Karpas-422 (cell line): ENCODE results near the gene OXSR1. TPM values are rescaled to one million over a fixed set of nuclear protein-coding genes. Genes with fewer than 3 reads are reported as not detected.

Experiments used
- DNase-seq: peaks from one replicate; pipeline ENCODE4 v3.0.0-alpha.2; 2015
- H2AFZ ChIP-seq: fragments of 200-600 bp; sonication (generic); 2 replicates; pipeline ENCODE4 v1.6.1; 2014; ENCODE audit warnings: antibody characterized with exemption, low read length, mixed read lengths
- H3K27ac ChIP-seq: fragments of 200-600 bp; sonication (generic); 2 replicates; pipeline ENCODE4 v1.5.1; 2014; ENCODE audit warnings: mild to moderate bottlenecking, low read length, moderate library complexity
- H3K27me3 ChIP-seq: fragments of 200-600 bp; sonication (generic); 2 replicates; pipeline ENCODE4 v1.6.1; 2014; ENCODE audit warnings: low read length, mixed read lengths
- H3K36me3 ChIP-seq: fragments of 200-600 bp; sonication (generic); 2 replicates; pipeline ENCODE4 v1.6.1; 2014; ENCODE audit warnings: low read length, mixed read lengths; ENCODE audit not compliant: insufficient read depth
- H3K4me1 ChIP-seq: fragments of 200-600 bp; sonication (generic); 2 replicates; pipeline ENCODE4 v1.6.1; 2014; ENCODE audit warnings: mild to moderate bottlenecking, low read length, mixed read lengths
- H3K4me2 ChIP-seq: fragments of 200-600 bp; sonication (generic); 2 replicates; pipeline ENCODE4 v1.6.1; 2014; ENCODE audit warnings: low read length, low read depth, mild to moderate bottlenecking; ENCODE audit not compliant: poor library complexity, severe bottlenecking
- H3K4me3 ChIP-seq: fragments of 200-600 bp; sonication (generic); 2 replicates; pipeline ENCODE4 v1.5.1; 2014; ENCODE audit warnings: mild to moderate bottlenecking, antibody characterized with exemption, low read length, mixed read lengths
- H3K79me2 ChIP-seq: fragments of 200-600 bp; sonication (generic); 2 replicates; pipeline ENCODE4 v1.6.1; 2014; ENCODE audit warnings: mild to moderate bottlenecking, low read length, mixed read lengths
- H3K9ac ChIP-seq: fragments of 200-600 bp; sonication (generic); 2 replicates; pipeline ENCODE4 v1.6.0; 2014; ENCODE audit warnings: low read length
- H3K9me2 ChIP-seq: fragments of 200-600 bp; sonication (generic), shearing (Covaris generic); replicated peaks from 2 replicates; pipeline ENCODE4 v1.6.0; 2014; ENCODE audit warnings: mild to moderate bottlenecking, low read length, moderate library complexity; ENCODE audit not compliant: insufficient read depth
- H3K9me3 ChIP-seq: fragments of 300-700, 200-600 bp; sonication (generic); 2 replicates; pipeline ENCODE4 v1.6.1; 2014; ENCODE audit warnings: low read length, mixed read lengths
- H4K20me1 ChIP-seq: fragments of 200-600 bp; sonication (generic); 2 replicates; pipeline ENCODE4 v1.6.1; 2014; ENCODE audit warnings: mild to moderate bottlenecking, antibody characterized with exemption, low read length, low read depth; ENCODE audit not compliant: insufficient read depth
- total RNA-seq: library from RNA; depleted of rRNA; stranded (reverse); fragments of >200 nt; shearing (Covaris generic); gene quantifications from 2 replicates; pipeline ENCODE4 v1.2.3, GENCODE V29; 2014; ENCODE audit warnings: low replicate concordance

OXSR1 gene
- total RNA-seq, 1 experiment from 2014 or later: 55.3 TPM

DNA sequence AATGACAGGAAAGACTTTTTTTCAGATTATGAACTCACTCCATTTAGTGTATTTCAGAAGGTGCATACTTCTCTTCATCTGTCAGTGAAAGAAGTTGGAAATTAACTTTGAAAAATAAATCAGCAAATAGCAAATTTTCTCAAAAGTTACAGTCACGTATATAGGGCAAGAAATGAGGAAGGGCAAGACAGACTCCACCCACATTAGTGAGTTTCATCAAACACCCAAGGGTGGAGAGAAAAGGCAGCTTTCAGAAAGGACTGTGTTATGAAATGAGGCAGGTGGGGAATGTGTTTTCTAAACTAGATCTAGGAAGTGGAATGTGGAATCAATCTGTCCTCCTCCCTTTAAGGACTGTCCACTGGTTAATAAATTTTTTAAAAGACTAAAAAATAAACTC, 103.2 kb downstream of the OXSR1 start:
- no peak overlapping the region for H3K27ac ChIP-seq
- H2AFZ ChIP-seq: no peak overlapping the region
- no peaks in the 10 kb centered on the region for H3K79me2 ChIP-seq

DNA sequence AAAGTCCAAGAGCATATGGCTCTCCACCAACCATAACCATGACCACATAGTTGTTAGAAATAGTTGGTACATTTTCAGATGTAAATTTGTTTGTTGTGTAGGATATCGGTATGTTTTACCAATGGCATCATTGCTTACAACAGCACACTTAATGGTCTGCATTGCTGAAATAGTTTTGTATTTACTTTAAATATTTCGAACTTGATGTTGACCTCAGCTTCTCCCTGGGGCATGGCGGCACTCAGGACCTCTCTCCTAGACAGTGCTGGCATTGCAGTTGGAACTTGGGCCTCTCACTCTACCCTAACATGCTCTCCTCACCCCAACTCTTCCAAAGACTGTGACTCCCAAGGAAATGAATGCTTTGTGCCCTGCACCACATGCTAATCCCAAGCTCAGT, 105.3 kb downstream of the OXSR1 start:
- Histone ChIP-seq H3K27me3 (no peaks in the 10 kb centered on the region), H4K20me1 (no peaks in the 10 kb centered on the region), H3K4me2 (no peak overlapping the region), H3K9me2 (no peaks in the 10 kb centered on the region), H3K9ac (no peak overlapping the region), H3K9me3 (no peaks in the 10 kb centered on the region), H3K4me3 (no peak overlapping the region), H2AFZ (no peak overlapping the region), H3K36me3 (no peaks in the 10 kb centered on the region), H3K79me2 (no peaks in the 10 kb centered on the region), H3K27ac (no peak overlapping the region), H3K4me1 (peaks cover 19% of the 10 kb centered on the region)
- DNase-seq: no peak

More for the DNA sequence above, 103.2 kb downstream of the OXSR1 start:
- H3K9me3 ChIP-seq: no peaks in the 10 kb centered on the region
- no peak overlapping the region for H3K9ac ChIP-seq
- DNase-seq: no peak
- H3K27me3 ChIP-seq: no peaks in the 10 kb centered on the region
- no peaks in the 10 kb centered on the region for H3K36me3 ChIP-seq
- H3K4me1 ChIP-seq: peaks cover 19% of the 10 kb centered on the region
- no peak overlapping the region for H3K4me3 ChIP-seq
- no peak overlapping the region for H3K4me2 ChIP-seq
- H3K9me2 ChIP-seq: no peaks in the 10 kb centered on the region
- no peaks in the 10 kb centered on the region for H4K20me1 ChIP-seq

GRCh38 chr3:38271553-38271952, 106.2 kb downstream of the OXSR1 start:
- no peak overlapping the region for H3K9ac ChIP-seq
- H4K20me1 ChIP-seq: no peaks in the 10 kb centered on the region
- H3K4me3 ChIP-seq: no peak overlapping the region
- no peaks in the 10 kb centered on the region for H3K27me3 ChIP-seq
- no peak overlapping the region for H3K27ac ChIP-seq
- no peaks in the 10 kb centered on the region; the same call in 1 of the 2 replicates for H3K36me3 ChIP-seq
- H3K79me2 ChIP-seq: no peaks in the 10 kb centered on the region
- no peaks in the 10 kb centered on the region for H3K9me3 ChIP-seq
- H2AFZ ChIP-seq: no peak overlapping the region
- H3K9me2 ChIP-seq: no peaks in the 10 kb centered on the region
- peaks cover 19% of the 10 kb centered on the region for H3K4me1 ChIP-seq
- no peak for DNase-seq
- no peak overlapping the region for H3K4me2 ChIP-seq

- H3K9me2 ChIP-seq: no peaks in the 10 kb centered on the region
- H3K27me3 ChIP-seq: no peaks in the 10 kb centered on the region
- H3K79me2 ChIP-seq: no peaks in the 10 kb centered on the region
- no peak overlapping the region for H2AFZ ChIP-seq
- DNase-seq: no peak
- no peaks in the 10 kb centered on the region; the same call in 1 of the 2 replicates for H3K36me3 ChIP-seq
- H3K27ac ChIP-seq: no peak overlapping the region
- H3K4me1 ChIP-seq: peaks cover 19% of the 10 kb centered on the region
- H3K9ac ChIP-seq: no peak overlapping the region
- H3K4me2 ChIP-seq: no peak overlapping the region
- H3K9me3 ChIP-seq: no peaks in the 10 kb centered on the region
- no peaks in the 10 kb centered on the region for H4K20me1 ChIP-seq
- no peak overlapping the region for H3K4me3 ChIP-seq
Measured at GRCh38 chr3:38274864-38275649, 109.7 kb downstream of the OXSR1 start.

DNA sequence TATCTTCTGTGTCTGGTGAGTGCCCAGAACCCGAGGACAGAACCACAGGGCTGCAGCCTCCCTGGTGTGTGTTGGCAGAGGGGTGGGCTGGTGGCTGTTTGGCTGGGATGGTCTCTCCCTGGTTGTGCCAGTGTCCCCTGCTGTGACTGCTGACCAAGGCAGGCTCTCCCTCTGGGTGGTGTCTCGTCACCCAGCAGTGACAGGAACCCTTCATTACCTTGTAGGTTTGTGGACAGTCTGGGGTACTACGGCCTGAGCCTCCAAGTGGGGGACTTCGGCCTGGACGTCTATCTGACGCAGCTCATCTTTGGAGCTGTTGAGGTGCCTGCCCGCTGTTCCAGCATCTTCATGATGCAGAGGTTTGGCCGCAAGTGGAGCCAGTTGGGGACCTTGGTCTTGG, 110.3 kb downstream of the OXSR1 start:
- no peak overlapping the region for H3K4me2 ChIP-seq
- H3K4me1 ChIP-seq: peaks cover 19% of the 10 kb centered on the region
- DNase-seq: no peak
- H3K9me3 ChIP-seq: no peaks in the 10 kb centered on the region
- no peak overlapping the region for H3K27ac ChIP-seq
- no peak overlapping the region for H2AFZ ChIP-seq
- no peaks in the 10 kb centered on the region for H3K79me2 ChIP-seq
- H4K20me1 ChIP-seq: no peaks in the 10 kb centered on the region
- no peaks in the 10 kb centered on the region for H3K27me3 ChIP-seq
- H3K9me2 ChIP-seq: no peaks in the 10 kb centered on the region
- no peaks in the 10 kb centered on the region; the same call in 1 of the 2 replicates for H3K36me3 ChIP-seq
- H3K4me3 ChIP-seq: no peak overlapping the region
- no peak overlapping the region for H3K9ac ChIP-seq

- Histone ChIP-seq H3K27me3 (no peaks in the 10 kb centered on the region), H3K9ac (no peak overlapping the region)
Measured at GRCh38 chr3:38276081-38276916, 111.0 kb downstream of the OXSR1 start.

DNA sequence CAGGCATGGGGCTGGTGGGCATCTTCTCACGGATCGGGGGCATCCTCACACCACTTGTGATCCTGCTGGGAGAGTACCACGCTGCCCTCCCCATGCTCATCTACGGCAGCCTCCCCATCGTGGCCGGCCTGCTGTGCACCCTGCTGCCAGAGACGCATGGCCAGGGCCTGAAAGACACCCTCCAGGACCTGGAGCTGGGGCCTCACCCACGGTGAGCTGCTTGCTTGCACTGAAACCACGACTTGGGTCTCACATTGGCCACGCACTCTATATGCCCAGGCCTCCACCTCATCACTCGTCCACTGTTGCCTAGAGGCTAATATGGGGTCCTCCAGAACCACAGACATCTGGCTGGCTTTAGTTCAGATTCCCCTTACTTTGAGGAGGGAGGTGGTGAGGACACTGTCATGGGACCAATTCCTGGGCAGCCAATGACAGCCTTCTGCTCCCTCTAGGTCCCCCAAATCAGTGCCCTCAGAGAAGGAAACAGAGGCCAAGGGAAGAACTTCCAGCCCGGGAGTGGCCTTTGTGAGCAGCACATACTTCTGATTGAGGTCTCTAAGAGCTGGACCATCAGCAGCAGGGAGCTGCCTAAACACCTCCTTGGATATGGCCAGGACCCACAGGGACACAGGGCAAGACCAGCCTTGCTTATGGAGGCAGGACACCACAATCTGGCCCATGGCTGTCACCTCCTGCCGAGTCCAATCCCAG, 111.7 kb downstream of the OXSR1 start:
- H2AFZ ChIP-seq: no peak overlapping the region
- no peak for DNase-seq
- H4K20me1 ChIP-seq: no peaks in the 10 kb centered on the region

More at GRCh38 chr3:38276081-38276916, 111.0 kb downstream of the OXSR1 start:
- Histone ChIP-seq H2AFZ (no peak overlapping the region), H3K4me1 (peaks cover 19% of the 10 kb centered on the region), H3K79me2 (no peaks in the 10 kb centered on the region), H3K9me3 (no peaks in the 10 kb centered on the region), H3K4me2 (no peak overlapping the region), H3K9me2 (no peaks in the 10 kb centered on the region), H4K20me1 (no peaks in the 10 kb centered on the region), H3K36me3 (no peaks in the 10 kb centered on the region; the same call in 1 of the 2 replicates), H3K4me3 (no peak overlapping the region), H3K27ac (no peak overlapping the region)
- DNase-seq: no peak

GRCh38 chr3:38278841-38279240, 113.5 kb downstream of the OXSR1 start:
- no peaks in the 10 kb centered on the region for H3K9me2 ChIP-seq
- no peaks in the 10 kb centered on the region for H3K79me2 ChIP-seq
- no peak overlapping the region for H3K4me2 ChIP-seq
- H2AFZ ChIP-seq: no peak overlapping the region
- H3K27ac ChIP-seq: no peak overlapping the region
- H3K9me3 ChIP-seq: no peaks in the 10 kb centered on the region
- no peak for DNase-seq
- no peaks in the 10 kb centered on the region; the same call in 1 of the 2 replicates for H3K36me3 ChIP-seq
- no peaks in the 10 kb centered on the region for H3K4me1 ChIP-seq
- H3K4me3 ChIP-seq: no peak overlapping the region
- no peaks in the 10 kb centered on the region for H4K20me1 ChIP-seq
- no peaks in the 10 kb centered on the region for H3K27me3 ChIP-seq
- H3K9ac ChIP-seq: no peak overlapping the region

More for the DNA sequence above, 111.7 kb downstream of the OXSR1 start:
- Histone ChIP-seq H3K27ac (no peak overlapping the region), H3K27me3 (no peaks in the 10 kb centered on the region), H3K9me2 (no peaks in the 10 kb centered on the region), H3K9me3 (no peaks in the 10 kb centered on the region), H3K4me3 (no peak overlapping the region), H3K9ac (no peak overlapping the region), H3K4me1 (peaks cover 13% of the 10 kb centered on the region), H3K36me3 (no peaks in the 10 kb centered on the region; the same call in 1 of the 2 replicates), H3K4me2 (no peak overlapping the region), H3K79me2 (no peaks in the 10 kb centered on the region)
